ENCODE data around the gene C1QA. TPM values are rescaled to one million over a fixed set of nuclear protein-coding genes. Genes with fewer than 3 reads are reported as not detected.

Gene C1QA
- total RNA-seq, 1 donor, result not detected

DNA sequence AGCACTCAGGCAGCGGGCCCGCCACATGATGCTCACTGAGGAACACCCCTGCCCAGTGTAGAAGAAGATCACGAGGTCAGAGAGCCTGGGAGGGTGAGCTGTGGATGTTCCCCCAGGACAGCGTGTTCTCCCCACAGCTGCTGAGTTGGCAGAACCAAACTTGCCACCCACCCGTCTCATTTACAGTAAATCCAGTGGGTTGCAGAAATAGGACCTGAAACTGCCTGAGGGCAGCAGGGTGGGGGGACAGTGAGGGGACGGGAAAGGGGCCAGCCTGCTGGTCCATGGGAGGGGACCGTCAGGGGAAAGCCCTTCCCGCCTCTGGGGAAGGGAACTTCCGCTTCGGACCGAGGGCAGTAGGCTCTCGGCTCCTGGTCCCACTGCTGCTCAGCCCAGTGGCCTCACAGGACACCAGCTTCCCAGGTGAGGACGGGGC lies 16.5 kb downstream of the C1QA start, which contains the start of gene C1QB:
Gene C1QB, plus strand, starts transcription at position 356 of the 436 bp plus-strand sequence. CDS start 6,227 bp downstream, outside the sequence.
- no peak for DNase-seq (ENCODE audit: low read depth)
- TF ChIP-seq, protein P1, sequence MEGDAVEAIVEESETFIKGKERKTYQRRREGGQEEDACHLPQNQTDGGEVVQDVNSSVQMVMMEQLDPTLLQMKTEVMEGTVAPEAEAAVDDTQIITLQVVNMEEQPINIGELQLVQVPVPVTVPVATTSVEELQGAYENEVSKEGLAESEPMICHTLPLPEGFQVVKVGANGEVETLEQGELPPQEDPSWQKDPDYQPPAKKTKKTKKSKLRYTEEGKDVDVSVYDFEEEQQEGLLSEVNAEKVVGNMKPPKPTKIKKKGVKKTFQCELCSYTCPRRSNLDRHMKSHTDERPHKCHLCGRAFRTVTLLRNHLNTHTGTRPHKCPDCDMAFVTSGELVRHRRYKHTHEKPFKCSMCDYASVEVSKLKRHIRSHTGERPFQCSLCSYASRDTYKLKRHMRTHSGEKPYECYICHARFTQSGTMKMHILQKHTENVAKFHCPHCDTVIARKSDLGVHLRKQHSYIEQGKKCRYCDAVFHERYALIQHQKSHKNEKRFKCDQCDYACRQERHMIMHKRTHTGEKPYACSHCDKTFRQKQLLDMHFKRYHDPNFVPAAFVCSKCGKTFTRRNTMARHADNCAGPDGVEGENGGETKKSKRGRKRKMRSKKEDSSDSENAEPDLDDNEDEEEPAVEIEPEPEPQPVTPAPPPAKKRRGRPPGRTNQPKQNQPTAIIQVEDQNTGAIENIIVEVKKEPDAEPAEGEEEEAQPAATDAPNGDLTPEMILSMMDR (IDR thresholded peaks at IDR 0.05; ENCODE audit: insufficient read depth, low read depth, low read length), result no peak

DNA sequence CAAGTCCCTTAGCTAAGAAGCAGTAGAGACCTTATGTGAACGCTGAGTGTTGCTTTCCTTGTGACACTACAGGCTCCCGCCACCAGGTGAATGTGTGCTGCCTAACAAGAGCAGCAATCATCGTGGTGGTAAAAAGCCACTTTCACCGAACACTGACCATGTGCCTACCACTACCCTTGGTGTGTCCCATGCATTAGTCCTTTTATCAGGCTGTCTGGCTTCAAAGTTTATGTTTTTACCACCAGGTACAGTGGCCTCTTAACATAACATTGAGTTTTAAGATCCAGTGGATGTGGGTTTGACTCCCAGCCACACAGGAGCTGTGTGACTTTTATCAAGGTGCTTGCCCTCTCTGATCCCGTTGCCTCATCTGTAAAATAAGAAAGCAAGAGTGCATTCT lies 18.3 kb downstream of the C1QA start:
- TF ChIP-seq, protein P1 (IDR thresholded peaks at IDR 0.05; ENCODE audit: insufficient read depth, low read depth, low read length), result no peak
- no peak for DNase-seq (ENCODE audit: low read depth)

More for the DNA sequence above, 16.5 kb downstream of the C1QA start, which contains the start of gene C1QB:
- no peak within 1 kb of the TSS for H3K4me3 ChIP-seq (ENCODE audit: low read depth, low read length)

DNA sequence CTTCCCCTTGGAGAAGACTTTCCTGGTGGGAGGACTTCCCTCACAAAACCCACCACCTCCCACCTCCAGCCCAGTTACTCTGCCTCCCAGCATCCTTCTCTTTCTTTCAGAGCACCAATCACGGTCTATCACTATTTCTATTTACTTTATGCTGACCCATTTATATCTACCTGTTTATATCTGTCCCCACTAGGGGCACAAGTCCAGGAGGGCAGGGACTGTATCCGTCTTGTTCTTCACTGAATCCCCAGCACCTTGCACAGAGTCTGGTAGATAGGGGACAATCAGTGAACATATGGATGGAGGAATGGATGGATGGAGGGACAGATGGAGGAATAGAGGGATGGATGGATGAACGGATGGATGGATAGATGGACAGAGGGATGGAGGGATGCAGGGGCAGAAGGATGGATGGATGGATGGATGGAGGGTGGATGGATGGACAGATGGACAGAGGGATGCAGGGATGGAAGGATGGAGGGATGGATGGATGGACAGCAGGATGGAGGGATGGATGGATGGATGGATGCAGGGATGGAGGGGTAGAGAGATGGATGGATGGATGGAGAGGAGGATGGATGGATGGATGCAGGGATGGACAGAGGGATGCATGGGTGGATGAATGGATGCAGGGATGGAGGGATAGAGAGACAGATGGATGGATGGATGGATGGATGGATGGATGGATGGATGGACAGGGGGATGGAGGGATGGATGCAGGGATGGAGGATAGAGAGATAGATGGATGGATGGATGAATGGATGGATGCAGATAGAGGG lies 22.1 kb downstream of the C1QA start:
- TF ChIP-seq, protein P1 (IDR thresholded peaks at IDR 0.05; ENCODE audit: insufficient read depth, low read depth, low read length), result no peak
- no peak overlapping the region for H3K4me3 ChIP-seq (ENCODE audit: low read depth, low read length)
- DNase-seq (ENCODE audit: low read depth), result no peak

More for the DNA sequence above, 18.3 kb downstream of the C1QA start:
- no peak overlapping the region for H3K4me3 ChIP-seq (ENCODE audit: low read depth, low read length)

DNA sequence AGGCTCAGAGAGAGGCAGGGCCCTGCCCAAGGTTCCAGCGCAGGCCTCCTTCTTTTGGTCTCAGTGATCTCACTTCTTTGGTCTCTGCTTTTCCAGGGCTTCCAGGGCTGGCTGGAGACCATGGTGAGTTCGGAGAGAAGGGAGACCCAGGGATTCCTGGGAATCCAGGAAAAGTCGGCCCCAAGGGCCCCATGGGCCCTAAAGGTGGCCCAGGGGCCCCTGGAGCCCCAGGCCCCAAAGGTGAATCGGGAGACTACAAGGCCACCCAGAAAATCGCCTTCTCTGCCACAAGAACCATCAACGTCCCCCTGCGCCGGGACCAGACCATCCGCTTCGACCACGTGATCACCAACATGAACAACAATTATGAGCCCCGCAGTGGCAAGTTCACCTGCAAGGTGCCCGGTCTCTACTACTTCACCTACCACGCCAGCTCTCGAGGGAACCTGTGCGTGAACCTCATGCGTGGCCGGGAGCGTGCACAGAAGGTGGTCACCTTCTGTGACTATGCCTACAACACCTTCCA lies 24.4 kb downstream of the C1QA start:
- no peak for DNase-seq (ENCODE audit: low read depth)
- TF ChIP-seq, protein P1 (IDR thresholded peaks at IDR 0.05; ENCODE audit: insufficient read depth, low read depth, low read length), result no peak

DNA sequence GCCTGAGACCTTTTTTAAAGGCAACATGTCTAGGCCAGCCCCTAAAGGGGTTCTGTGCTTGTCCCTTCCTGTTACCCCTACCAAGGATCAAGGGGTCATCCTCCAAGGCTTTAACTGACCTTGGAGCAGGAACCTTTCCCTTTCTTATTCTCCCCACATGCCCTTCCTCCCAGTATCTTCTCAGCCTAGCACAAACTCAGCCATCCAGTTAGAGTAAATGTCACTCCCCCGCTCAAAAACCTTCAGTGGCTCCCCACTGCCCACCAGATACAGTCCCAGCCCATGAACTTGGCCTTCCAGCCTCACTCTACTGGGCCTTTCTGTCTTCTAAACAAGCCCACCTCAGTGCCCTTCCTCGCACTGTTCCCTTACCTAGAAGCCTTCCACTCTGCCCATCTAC lies 25.5 kb downstream of the C1QA start:
- H3K4me3 ChIP-seq (ENCODE audit: low read depth, low read length), result no peak overlapping the region
- TF ChIP-seq, protein P1 (IDR thresholded peaks at IDR 0.05; ENCODE audit: insufficient read depth, low read depth, low read length), result no peak
- no peak for DNase-seq (ENCODE audit: low read depth)

More for the DNA sequence above, 24.4 kb downstream of the C1QA start:
- no peak overlapping the region for H3K4me3 ChIP-seq (ENCODE audit: low read depth, low read length)

DNA sequence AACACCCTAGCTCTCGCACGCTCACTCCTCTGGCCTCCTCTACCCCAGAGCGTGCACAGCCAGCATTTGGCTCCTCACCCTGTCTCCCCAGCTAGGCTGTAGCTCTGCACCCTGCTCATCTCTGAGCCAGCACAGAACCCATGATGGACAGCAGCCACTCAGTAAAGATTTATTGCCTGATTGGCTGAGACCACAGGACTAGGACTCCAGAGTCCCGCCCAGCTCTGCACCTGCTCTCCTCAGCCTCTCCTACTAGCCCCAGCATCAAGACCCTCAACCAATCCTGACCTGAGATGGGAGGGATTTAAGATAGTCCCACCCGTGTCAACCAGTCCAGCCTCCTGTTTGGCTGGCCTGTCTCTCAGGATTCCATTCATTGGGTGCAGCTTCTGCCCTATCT lies 25.9 kb downstream of the C1QA start:
- no peak overlapping the region for H3K4me3 ChIP-seq (ENCODE audit: low read depth, low read length)
- TF ChIP-seq, protein P1 (IDR thresholded peaks at IDR 0.05; ENCODE audit: insufficient read depth, low read depth, low read length), result no peak
- peak; percentile 5 for DNase-seq (ENCODE audit: low read depth)
